Inflammatory macrophage treated with lipopolysaccharide for 4 hours (primary cell): Measurements from ENCODE around the gene TMEM203.
A peak's percentile ranks its signal among the peaks of the same experiment; 100 is the strongest.

Experiments used
- DNase-seq: peaks from one replicate; pipeline ENCODE4 v3.0.0-alpha.2; 2020

TMEM203 gene

GRCh38 chr9:137193771-137194170 is 11.7 kb downstream of the TMEM203 start:
- no peak for DNase-seq

DNA sequence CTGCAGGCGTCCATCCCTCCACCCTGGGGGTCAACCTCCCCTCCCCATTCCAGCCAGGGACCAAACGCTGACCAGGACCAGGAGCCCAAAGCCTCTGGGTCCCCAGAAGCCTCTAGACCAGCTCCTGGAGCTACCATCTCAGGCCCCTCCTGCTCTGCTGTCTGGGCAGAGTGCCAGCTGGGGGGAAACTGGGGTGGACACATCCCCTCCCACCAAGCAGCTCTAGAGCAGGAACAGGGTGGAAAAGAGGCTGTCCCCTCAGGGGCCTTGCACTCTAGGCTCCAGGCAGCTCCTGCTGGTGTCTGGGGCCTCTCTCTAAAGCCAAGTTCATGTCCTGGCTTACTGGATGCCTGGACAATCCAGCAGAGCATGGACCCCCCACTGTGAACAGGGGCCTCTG is 12.6 kb downstream of the TMEM203 start:
- DNase-seq, result no peak

DNA sequence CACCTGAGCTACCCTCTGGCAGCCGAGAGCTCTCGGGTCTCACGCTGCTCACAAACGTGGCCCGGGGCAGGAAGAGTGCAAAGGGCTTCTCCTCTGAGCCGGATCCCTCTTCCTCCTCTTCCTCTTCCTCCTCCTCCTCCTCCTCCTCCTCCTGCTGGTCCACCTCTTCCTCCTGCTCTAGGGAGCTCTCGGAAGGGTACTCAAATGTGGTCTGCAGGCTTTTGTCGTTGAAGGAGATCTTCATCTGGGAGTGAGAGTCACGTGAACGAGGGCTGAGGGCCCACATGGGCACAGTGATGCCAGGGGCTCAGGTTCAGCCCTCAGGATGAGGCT is 13.0 kb downstream of the TMEM203 start:
- no peak for DNase-seq

- no peak for DNase-seq
Measured at GRCh38 chr9:137191691-137192447, 13.6 kb downstream of the TMEM203 start.

GRCh38 chr9:137191245-137191644 is 14.2 kb downstream of the TMEM203 start:
- DNase-seq, result no peak

- DNase-seq, result no peak
Measured at GRCh38 chr9:137190315-137190856, 15.1 kb downstream of the TMEM203 start.

DNA sequence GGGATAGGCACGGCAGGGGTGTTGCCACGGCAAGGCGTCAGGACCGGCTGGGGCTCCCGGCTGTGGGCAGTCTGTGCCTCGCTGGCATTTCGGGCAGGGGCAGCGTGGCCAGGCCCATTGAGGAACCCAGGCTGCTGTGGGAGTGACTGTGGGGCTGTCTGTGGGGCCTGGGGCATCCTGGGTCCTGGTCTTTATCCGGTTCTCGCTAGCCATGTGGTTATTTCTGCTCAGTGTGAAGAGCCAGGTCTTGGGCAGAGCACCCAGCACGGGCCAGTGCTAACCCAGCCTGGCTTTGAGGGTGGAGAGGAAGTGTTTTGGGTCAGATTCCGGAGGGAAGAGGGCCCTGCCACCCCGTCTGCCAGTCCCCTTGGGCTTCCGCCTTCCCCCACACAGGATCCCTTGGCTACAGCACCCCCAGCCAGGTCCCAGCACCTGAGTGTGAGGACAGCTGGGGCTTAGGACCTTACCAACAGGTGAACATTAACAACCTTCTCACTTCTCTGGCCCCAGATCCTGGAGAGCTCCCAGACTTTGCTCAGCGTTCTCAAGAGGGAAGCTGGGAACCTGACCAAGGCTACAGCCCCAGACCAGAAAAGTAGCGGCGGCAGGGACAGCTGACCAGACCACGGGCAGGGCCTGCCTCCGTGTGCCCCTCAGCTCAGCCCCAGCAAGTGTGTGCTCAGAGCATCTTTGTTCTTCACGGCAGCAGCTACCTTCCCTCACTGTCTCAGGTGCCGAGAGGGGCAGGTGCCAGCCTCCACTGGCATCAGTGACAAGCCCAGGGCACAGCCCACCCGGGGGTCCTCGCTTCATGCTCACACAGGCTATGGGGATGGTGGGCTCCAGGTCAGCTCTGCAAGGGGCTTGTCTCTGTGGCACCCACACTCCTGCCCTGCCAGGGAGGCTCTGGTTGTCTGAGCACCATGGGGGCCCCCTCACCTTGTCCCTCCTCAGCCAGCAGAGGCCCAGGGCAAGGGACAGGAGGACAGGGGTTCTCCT is 15.9 kb downstream of the TMEM203 start:
- DNase-seq, result no peak

DNA sequence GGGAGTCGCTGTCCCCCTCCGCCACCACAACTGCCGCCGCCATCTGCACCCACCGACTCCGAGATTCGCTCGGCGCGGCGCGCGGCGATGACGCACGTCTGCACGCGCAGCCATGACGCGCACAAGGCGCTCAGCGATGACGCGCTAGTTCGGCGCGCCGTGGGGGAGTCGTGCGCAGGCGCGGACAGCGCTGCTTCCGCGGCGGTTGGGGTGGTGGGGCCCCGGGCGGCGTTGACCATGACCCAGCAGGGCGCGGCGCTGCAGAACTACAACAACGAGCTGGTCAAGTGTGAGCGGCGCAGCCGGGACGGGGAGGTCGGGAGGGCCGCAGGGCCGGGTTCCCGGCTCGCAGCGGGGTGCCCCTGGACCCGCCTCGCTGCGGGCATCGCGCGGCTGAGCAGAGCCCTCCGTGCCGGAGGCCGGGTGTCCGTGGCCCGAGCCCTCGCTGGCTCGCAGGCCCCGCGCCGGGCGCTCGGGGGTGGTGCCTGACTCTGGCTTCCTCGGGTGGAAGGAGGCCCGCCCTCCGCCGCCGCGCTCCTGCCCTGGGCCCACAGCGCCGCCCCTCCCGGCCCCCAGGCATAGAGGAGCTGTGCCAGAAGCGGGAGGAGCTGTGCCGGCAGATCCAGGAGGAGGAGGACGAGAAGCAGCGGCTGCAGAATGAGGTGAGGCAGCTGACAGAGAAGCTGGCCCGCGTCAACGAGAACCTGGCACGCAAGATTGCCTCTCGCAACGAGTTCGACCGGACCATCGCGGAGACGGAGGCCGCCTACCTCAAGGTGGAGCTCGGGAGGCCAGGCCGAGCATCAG is 16.8 kb downstream of the TMEM203 start, which contains the start of the genes ANAPC2 and SSNA1:
ANAPC2 (minus strand) TSS at position 71 of the 807 bp plus-strand sequence; CDS start at position 43, 28 bp downstream.
SSNA1 (plus strand) TSS at position 187 of the 807 bp plus-strand sequence; CDS start at position 238, 51 bp downstream.
- peak; percentile 92 for DNase-seq

GRCh38 chr9:137188086-137188489 is 17.4 kb downstream of the TMEM203 start:
- DNase-seq, result peak; percentile 7

GRCh38 chr9:137187386-137187785 is 18.1 kb downstream of the TMEM203 start:
- no peak for DNase-seq

GRCh38 chr9:137186385-137186784 is 19.1 kb downstream of the TMEM203 start:
- DNase-seq, result no peak

GRCh38 chr9:137185921-137186320 is 19.5 kb downstream of the TMEM203 start:
- DNase-seq, result no peak

GRCh38 chr9:137184881-137185660 is 20.4 kb downstream of the TMEM203 start:
- no peak for DNase-seq

DNA sequence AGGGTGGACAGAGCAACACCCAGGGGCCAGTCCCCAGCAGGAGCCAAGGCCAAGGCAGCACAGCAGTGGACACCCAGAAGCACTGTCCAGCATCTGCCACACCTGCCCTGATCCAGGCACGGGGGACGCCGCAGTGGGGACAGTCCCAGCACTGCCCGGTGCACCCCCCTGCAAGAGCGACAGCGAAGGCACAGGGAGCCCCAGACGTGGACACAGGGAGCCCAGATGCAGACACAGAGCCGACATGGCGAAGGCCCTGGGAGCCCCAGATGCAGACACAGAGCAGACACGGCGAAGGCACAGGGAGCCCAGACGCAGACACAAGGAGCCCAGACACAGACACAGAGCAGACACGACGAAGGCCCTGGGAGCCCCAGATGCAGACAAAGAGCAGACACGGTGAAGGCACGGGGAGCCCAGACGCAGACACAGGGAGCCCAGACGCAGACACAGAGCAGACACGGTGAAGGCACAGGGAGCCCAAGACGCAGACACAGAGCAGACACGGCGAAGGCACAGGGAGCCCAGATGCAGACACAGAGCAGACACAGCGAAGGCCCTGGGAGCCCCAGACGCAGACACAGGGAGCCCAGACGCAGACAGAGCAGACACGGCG is 21.4 kb downstream of the TMEM203 start:
- no peak for DNase-seq

GRCh38 chr9:137182836-137183235 is 22.6 kb downstream of the TMEM203 start:
- DNase-seq, result no peak

- DNase-seq, result no peak
Measured at GRCh38 chr9:137181680-137182079, 23.8 kb downstream of the TMEM203 start.

DNA sequence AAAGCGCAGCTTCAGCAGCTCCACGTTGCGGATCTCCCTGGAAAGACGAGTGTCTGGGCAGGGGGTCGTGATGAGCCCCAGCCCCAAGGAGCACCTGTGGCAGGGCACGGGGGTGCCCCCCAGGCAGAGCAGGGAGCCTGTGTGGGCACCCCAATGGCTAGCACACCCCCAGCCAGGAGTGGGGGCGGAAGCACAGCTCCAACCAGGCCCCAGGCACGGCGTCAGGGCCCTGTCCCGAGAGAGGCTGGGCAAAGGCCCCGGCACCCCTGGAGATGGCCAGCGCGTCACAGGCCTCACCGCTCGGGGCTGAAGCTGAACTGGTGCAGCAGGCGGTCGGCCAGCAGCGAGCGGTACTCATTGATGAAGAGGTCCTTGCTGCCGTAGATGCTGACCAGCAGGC is 25.0 kb downstream of the TMEM203 start:
- no peak for DNase-seq

GRCh38 chr9:137179761-137180160 is 25.7 kb downstream of the TMEM203 start:
- no peak for DNase-seq

GRCh38 chr9:137178939-137179630 is 26.4 kb downstream of the TMEM203 start:
- no peak for DNase-seq

- DNase-seq, result no peak
Measured at GRCh38 chr9:137178201-137178938, 27.1 kb downstream of the TMEM203 start.
